OCI-LY7 (cell line): Measurements from ENCODE around the gene HSD17B13.

Experiments
- EZH2phosphoT487 ChIP-seq: fragments of 200-600 bp; sonication (generic); IDR thresholded peaks from 2 replicates; pipeline ENCODE4 v1.6.1; 2018; ENCODE audit warnings: low read depth, borderline replicate concordance, mild to moderate bottlenecking, mixed run types, antibody characterized with exemption, low read length, moderate library complexity, mixed read lengths
- TF ChIP-seq, protein P1 (sequence below): fragments of 200-600 bp; sonication (generic); conservative IDR thresholded peaks from 2 replicates; pipeline ENCODE4 v1.5.1; 2014; ENCODE audit warnings: mild to moderate bottlenecking, antibody characterized with exemption, low read length, moderate library complexity, mixed read lengths

DNA sequence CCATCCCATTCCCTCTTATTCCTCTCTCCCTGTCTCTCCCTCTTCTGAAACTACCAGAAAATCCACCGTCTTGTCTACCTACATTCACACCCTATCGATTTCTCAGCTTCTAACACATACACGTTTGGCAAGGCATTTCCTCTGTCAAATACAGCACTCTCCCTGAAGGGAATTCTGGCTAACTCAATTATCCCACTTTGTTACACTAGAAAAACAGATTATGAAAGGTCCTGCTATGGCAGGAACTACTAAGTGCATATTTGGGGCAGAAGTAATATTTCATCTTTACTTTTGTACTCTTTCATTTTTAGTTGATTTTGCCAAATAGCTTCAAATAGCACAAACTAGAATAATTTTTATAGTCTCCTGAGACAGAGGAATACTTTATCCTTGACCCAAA is 55.7 kb downstream of the HSD17B13 start:
- TF ChIP-seq, protein P1, sequence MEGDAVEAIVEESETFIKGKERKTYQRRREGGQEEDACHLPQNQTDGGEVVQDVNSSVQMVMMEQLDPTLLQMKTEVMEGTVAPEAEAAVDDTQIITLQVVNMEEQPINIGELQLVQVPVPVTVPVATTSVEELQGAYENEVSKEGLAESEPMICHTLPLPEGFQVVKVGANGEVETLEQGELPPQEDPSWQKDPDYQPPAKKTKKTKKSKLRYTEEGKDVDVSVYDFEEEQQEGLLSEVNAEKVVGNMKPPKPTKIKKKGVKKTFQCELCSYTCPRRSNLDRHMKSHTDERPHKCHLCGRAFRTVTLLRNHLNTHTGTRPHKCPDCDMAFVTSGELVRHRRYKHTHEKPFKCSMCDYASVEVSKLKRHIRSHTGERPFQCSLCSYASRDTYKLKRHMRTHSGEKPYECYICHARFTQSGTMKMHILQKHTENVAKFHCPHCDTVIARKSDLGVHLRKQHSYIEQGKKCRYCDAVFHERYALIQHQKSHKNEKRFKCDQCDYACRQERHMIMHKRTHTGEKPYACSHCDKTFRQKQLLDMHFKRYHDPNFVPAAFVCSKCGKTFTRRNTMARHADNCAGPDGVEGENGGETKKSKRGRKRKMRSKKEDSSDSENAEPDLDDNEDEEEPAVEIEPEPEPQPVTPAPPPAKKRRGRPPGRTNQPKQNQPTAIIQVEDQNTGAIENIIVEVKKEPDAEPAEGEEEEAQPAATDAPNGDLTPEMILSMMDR: no peak
- TF ChIP-seq EZH2phosphoT487: no peak
